HepG2 (cell line): ENCODE data around the gene SYNC. TPM values are rescaled to one million over a fixed set of nuclear protein-coding genes. Genes with fewer than 3 reads are reported as not detected.

Experiments
- AGO2 ChIP-seq: fragments of 200-400 bp; formaldehyde crosslinking; optimal IDR thresholded peaks from 2 replicates; pipeline ENCODE3; 2017; ENCODE audit warnings: mild to moderate bottlenecking, low read depth, low read length, moderate library complexity
- FIP1L1 ChIP-seq: fragments of 200-400 bp; formaldehyde crosslinking; IDR thresholded peaks from 2 replicates; pipeline ENCODE4 v1.6.1; 2018; ENCODE audit warnings: low read depth, mild to moderate bottlenecking, low read length, moderate library complexity, borderline replicate concordance; ENCODE audit not compliant: insufficient read depth
- GTF2F1 ChIP-seq: fragments of 150-350 bp; IDR thresholded peaks from 2 replicates; pipeline ENCODE4 v1.6.1; 2014; ENCODE audit warnings: low read length
- HNRNPLL ChIP-seq: fragments of 200-400 bp; formaldehyde crosslinking; IDR thresholded peaks from 2 replicates; pipeline ENCODE4 v1.6.1; 2017; ENCODE audit warnings: mild to moderate bottlenecking, low read depth, low read length; ENCODE audit not compliant: poor library complexity, severe bottlenecking
- JARID2 ChIP-seq: sonication (generic); formaldehyde crosslinking; IDR thresholded peaks from 2 replicates; pipeline ENCODE4 v1.8.1; 2023; ENCODE audit warnings: missing genetic modification reagents, inconsistent platforms; ENCODE audit not compliant: insufficient replicate concordance
- KDM1A ChIP-seq: IDR thresholded peaks from 2 replicates; pipeline ENCODE4 v1.6.1; 2016; ENCODE audit warnings: missing compliant biosample characterization
- KDM3A ChIP-seq: IDR thresholded peaks from 2 replicates; pipeline ENCODE4 v1.6.1; 2018; ENCODE audit warnings: low read depth, missing compliant biosample characterization
- NFKBIZ ChIP-seq: IDR thresholded peaks from 2 replicates; pipeline ENCODE4 v1.6.1; 2018; ENCODE audit warnings: missing genetic modification reagents, missing compliant biosample characterization
- NR2F1 ChIP-seq, 2 experiments: fragments of 450-650 bp in 1 of 2; formaldehyde crosslinking in 1 of 2; IDR thresholded peaks; 2 replicates each; pipeline versions ENCODE4 v1.5.0 to v1.6.1; 2016 to 2020; ENCODE audit warnings: mild to moderate bottlenecking in 1 of 2, missing compliant biosample characterization in 1 of 2, missing genetic modification reagents in 1 of 2, moderate library complexity in 1 of 2
- RFX1 ChIP-seq: fragments of 450-650 bp; IDR thresholded peaks from 2 replicates; pipeline ENCODE4 v1.6.1; 2017
- RXRB ChIP-seq: IDR thresholded peaks from 2 replicates; pipeline ENCODE4 v1.6.1; 2016; ENCODE audit warnings: borderline replicate concordance, missing genetic modification reagents, missing compliant biosample characterization
- TCF12 ChIP-seq, 2 experiments: fragments of 450-650 bp in 1 of 2; sonication (generic) in 1 of 2; formaldehyde crosslinking in 1 of 2; IDR thresholded peaks; 2 replicates each; pipeline versions ENCODE4 v1.6.1 to v1.8.0; 2017 to 2022; ENCODE audit warnings: antibody characterized with exemption in 1 of 2, mild to moderate bottlenecking in 1 of 2, missing genetic modification reagents in 1 of 2, moderate library complexity in 1 of 2
- ZC3H4 ChIP-seq: sonication (generic); formaldehyde crosslinking; IDR thresholded peaks from 2 replicates; pipeline ENCODE4 v1.4.0; 2020; ENCODE audit warnings: missing genetic modification reagents, borderline replicate concordance
- ZFP62 ChIP-seq: sonication (generic); formaldehyde crosslinking; IDR thresholded peaks from 2 replicates; pipeline ENCODE4 v1.4.0; 2020; ENCODE audit warnings: missing genetic modification reagents
- ZMYM3 ChIP-seq: sonication (generic); formaldehyde crosslinking; IDR thresholded peaks from 2 replicates; pipeline ENCODE4 v1.5.1; 2020; ENCODE audit warnings: mild to moderate bottlenecking, missing genetic modification reagents
- ZNF441 ChIP-seq: sonication (generic); formaldehyde crosslinking; IDR thresholded peaks from 2 replicates; pipeline ENCODE4 v1.7.0; 2021; ENCODE audit warnings: missing genetic modification reagents, borderline replicate concordance
- ZNF484 ChIP-seq: sonication (generic); formaldehyde crosslinking; IDR thresholded peaks from 2 replicates; pipeline ENCODE4 v1.5.1; 2020; ENCODE audit warnings: mild to moderate bottlenecking, low read depth, missing genetic modification reagents, borderline replicate concordance
- ZNF674 ChIP-seq: sonication (generic); formaldehyde crosslinking; IDR thresholded peaks from 2 replicates; pipeline ENCODE4 v1.5.0; 2020; ENCODE audit warnings: low read depth, mild to moderate bottlenecking, missing genetic modification reagents
- ZNF766 ChIP-seq: sonication (generic); formaldehyde crosslinking; IDR thresholded peaks from 2 replicates; pipeline ENCODE4 v1.5.0; 2020; ENCODE audit warnings: missing genetic modification reagents, borderline replicate concordance
- ZSCAN12 ChIP-seq: sonication (generic); formaldehyde crosslinking; IDR thresholded peaks from 2 replicates; pipeline ENCODE4 v1.9.0; 2021; ENCODE audit warnings: mild to moderate bottlenecking, missing genetic modification reagents
- polyA plus RNA-seq, 8 experiments: library from polyadenylated mRNA; depleted of rRNA in 3 of 8; stranded (reverse) in 7 of 8; unstranded in 1 of 8; fragments of >200 nt; fragmentation: Illumina TruSeq in 4 of 8; extraction: Trizol in 4 of 8; gene quantifications; 2 replicates each; pipeline versions ENCODE4 v1.2.1 to v1.2.3, GENCODE V29; 2011 to 2016; ENCODE audit warnings: low read depth in 4 of 8, missing spikeins in 1 of 8, mixed read lengths in 1 of 8; ENCODE audit not compliant: insufficient read depth in 1 of 8
- total RNA-seq, 5 experiments: library from RNA; depleted of rRNA; stranded (reverse); fragments of >200 nt; fragmentation: Illumina TruSeq; extraction: Trizol; gene quantifications; 2 replicates each; pipeline ENCODE4 v1.2.3, GENCODE V29; 2016; ENCODE audit warnings: low read depth in 1 of 5
- TF ChIP-seq, protein P1 (sequence below): sonication (generic); formaldehyde crosslinking; conservative IDR thresholded peaks from 2 replicates; pipeline ENCODE4 v1.4.0; 2020; ENCODE audit warnings: missing genetic modification reagents
- TF ChIP-seq, protein P2 (sequence below): sonication (generic); formaldehyde crosslinking; conservative IDR thresholded peaks from 2 replicates; pipeline ENCODE4 v1.4.0; 2020; ENCODE audit warnings: missing genetic modification reagents
- TF ChIP-seq, protein P3 (sequence below): sonication (generic); formaldehyde crosslinking; IDR thresholded peaks from 2 replicates; pipeline ENCODE4 v1.5.0; 2020; ENCODE audit warnings: missing genetic modification reagents
- TF ChIP-seq, protein P4 (sequence below): sonication (generic); formaldehyde crosslinking; IDR thresholded peaks from 2 replicates; pipeline ENCODE4 v1.5.1; 2020; ENCODE audit warnings: missing genetic modification reagents, mild to moderate bottlenecking, borderline replicate concordance

Gene SYNC
- total and polyA plus RNA-seq, 2 of the 13 experiments (the other 11 are each of a cell fraction or from before 2014, with no cell fraction given): 2.4 to 5.4 TPM

DNA sequence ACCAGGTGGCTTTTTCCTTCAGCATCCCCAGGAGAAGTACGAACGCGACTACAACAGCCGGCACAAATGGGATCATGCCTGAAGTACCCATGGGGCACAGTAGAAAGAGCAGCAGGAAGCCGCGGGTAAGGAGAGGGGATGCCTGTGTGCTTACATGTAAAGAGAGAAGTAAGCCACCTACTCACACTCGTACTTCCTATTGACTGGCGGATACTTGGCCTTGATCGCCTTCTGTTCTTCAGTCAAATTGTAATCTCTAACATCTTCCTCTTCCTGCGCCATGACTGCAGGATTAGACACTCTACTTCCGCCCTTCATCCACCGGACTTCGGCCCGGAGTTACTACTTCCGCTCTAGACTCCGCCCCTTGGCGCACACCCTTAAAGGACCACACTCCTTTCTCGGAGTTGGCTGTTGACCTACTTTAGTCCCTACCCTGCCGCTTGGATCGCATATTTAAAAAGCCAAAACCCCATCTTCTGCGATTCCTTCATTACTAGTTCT is 52.3 kb downstream of the SYNC start, which contains the start of gene ZBTB8OS (continued):
- TF ChIP-seq ZC3H4 (CRISPR knock-in tag) (peak; percentile 45; the same call in 1 of the 2 replicates), NFKBIZ (CRISPR knock-in tag) (no peak), ZFP62 (CRISPR knock-in tag) (no peak), FIP1L1 (no peak), ZNF766 (no peak), KDM3A (CRISPR knock-in tag) (no peak), TCF12 (IDR thresholded peaks at IDR 0.05) (no peak), TCF12 (CRISPR knock-in tag; IDR thresholded peaks at IDR 0.05) (no peak), HNRNPLL (no peak), ZNF484 (CRISPR knock-in tag) (no peak; the same call in 1 of the 2 replicates), ZNF441 (CRISPR knock-in tag) (no peak; the same call in 1 of the 2 replicates), ZMYM3 (CRISPR knock-in tag) (peak; percentile 37; the same call in 1 of the 2 replicates), NR2F1 (CRISPR knock-in tag; IDR thresholded peaks at IDR 0.05) (no peak), GTF2F1 (no peak), KDM1A (CRISPR knock-in tag) (no peak), ZNF674 (CRISPR knock-in tag) (no peak), RXRB (CRISPR knock-in tag) (no peak), JARID2 (CRISPR knock-in tag) (no peak), RFX1 (no peak), AGO2 (no peak), ZSCAN12 (no peak)
- TF ChIP-seq, protein P1, sequence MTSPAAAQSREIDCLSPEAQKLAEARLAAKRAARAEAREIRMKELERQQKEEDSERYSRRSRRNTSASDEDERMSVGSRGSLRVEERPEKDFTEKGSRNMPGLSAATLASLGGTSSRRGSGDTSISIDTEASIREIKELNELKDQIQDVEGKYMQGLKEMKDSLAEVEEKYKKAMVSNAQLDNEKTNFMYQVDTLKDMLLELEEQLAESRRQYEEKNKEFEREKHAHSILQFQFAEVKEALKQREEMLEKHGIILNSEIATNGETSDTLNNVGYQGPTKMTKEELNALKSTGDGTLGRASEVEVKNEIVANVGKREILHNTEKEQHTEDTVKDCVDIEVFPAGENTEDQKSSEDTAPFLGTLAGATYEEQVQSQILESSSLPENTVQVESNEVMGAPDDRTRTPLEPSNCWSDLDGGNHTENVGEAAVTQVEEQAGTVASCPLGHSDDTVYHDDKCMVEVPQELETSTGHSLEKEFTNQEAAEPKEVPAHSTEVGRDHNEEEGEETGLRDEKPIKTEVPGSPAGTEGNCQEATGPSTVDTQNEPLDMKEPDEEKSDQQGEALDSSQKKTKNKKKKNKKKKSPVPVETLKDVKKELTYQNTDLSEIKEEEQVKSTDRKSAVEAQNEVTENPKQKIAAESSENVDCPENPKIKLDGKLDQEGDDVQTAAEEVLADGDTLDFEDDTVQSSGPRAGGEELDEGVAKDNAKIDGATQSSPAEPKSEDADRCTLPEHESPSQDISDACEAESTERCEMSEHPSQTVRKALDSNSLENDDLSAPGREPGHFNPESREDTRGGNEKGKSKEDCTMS: no peak
- TF ChIP-seq, protein P2, sequence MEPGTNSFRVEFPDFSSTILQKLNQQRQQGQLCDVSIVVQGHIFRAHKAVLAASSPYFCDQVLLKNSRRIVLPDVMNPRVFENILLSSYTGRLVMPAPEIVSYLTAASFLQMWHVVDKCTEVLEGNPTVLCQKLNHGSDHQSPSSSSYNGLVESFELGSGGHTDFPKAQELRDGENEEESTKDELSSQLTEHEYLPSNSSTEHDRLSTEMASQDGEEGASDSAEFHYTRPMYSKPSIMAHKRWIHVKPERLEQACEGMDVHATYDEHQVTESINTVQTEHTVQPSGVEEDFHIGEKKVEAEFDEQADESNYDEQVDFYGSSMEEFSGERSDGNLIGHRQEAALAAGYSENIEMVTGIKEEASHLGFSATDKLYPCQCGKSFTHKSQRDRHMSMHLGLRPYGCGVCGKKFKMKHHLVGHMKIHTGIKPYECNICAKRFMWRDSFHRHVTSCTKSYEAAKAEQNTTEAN: no peak
- TF ChIP-seq, protein P3, sequence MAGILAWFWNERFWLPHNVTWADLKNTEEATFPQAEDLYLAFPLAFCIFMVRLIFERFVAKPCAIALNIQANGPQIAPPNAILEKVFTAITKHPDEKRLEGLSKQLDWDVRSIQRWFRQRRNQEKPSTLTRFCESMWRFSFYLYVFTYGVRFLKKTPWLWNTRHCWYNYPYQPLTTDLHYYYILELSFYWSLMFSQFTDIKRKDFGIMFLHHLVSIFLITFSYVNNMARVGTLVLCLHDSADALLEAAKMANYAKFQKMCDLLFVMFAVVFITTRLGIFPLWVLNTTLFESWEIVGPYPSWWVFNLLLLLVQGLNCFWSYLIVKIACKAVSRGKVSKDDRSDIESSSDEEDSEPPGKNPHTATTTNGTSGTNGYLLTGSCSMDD: no peak
- TF ChIP-seq, protein P4, sequence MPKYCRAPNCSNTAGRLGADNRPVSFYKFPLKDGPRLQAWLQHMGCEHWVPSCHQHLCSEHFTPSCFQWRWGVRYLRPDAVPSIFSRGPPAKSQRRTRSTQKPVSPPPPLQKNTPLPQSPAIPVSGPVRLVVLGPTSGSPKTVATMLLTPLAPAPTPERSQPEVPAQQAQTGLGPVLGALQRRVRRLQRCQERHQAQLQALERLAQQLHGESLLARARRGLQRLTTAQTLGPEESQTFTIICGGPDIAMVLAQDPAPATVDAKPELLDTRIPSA (CRISPR knock-in tag): no peak
